Gastrocnemius medialis (tissue), 4 donors: ENCODE data around the gene ALG3. TPM values are rescaled to one million over a fixed set of nuclear protein-coding genes. Genes with fewer than 3 reads are reported as not detected.
A peak's percentile ranks its signal among the peaks of the same experiment; 100 is the strongest.
"Not testable (repeated sequence)": the region's sequence is repeated elsewhere in the genome, so short reads cannot be mapped to it uniquely, and the experiment has no call there.

Experiments
- ATAC-seq, 2 donors: fragments of 150-250 bp; one replicate each; pipeline ENCODE4 v1.9.1; 2016
- DNase-seq, 2 donors: peaks; one replicate each; pipeline ENCODE4 v3.0.0-alpha.2; 2019
- H3K27ac ChIP-seq, 4 donors: fragments of 200-600 bp; sonication (generic); 1 replicate in 1 of 4; 2 replicates in 3 of 4; pipeline ENCODE4 v1.5.1; 2016 to 2018; ENCODE audit warnings: mild to moderate bottlenecking in 2 of 4, moderate library complexity in 1 of 4
- H3K27me3 ChIP-seq, 3 donors: fragments of 200-600 bp; sonication (generic) in 2 of 3; 1 replicate in 1 of 3; 2 replicates in 2 of 3; pipeline versions ENCODE4 v1.5.1 to v1.6.0; 2016 to 2019; ENCODE audit warnings: mild to moderate bottlenecking in 1 of 3, moderate library complexity in 1 of 3
- H3K36me3 ChIP-seq, 2 donors: fragments of 200-600 bp; sonication (generic) in 1 of 2; one replicate each; pipeline ENCODE4 v1.5.1; 2017 to 2018
- H3K4me1 ChIP-seq, 2 donors: fragments of 200-600 bp; sonication (generic) in 1 of 2; one replicate each; pipeline ENCODE4 v1.5.1; 2016 to 2017; ENCODE audit warnings: mild to moderate bottlenecking in 2 of 2
- H3K4me3 ChIP-seq, 4 donors: fragments of 200-600 bp; sonication (generic) in 3 of 4; 1 replicate in 1 of 4; 2 replicates in 3 of 4; pipeline ENCODE4 v1.5.1; 2016 to 2019; ENCODE audit warnings: mild to moderate bottlenecking in 2 of 4
- H3K9me3 ChIP-seq, 3 donors: fragments of 200-600 bp; sonication (generic) in 2 of 3; 1 replicate in 1 of 3; 2 replicates in 2 of 3; pipeline ENCODE4 v1.5.1; 2016 to 2019
- POLR2A ChIP-seq, 2 donors: fragments of 450-650 bp; IDR thresholded peaks; one replicate each; pipeline ENCODE4 v1.6.1; 2017; ENCODE audit warnings: antibody characterized with exemption in 2 of 2, mild to moderate bottlenecking in 2 of 2, moderate library complexity in 2 of 2
- in situ Hi-C, 4 donors: fragments of 200-750 bp; cut with MboI; loops; one replicate each; pipeline versions ENCODE4 v1.15.0 to v1.8.0; 2017; ENCODE audit warnings: low sequenced_read_pairs in 4 of 4
- intact Hi-C: fragments of 100-400 bp; cut with DNase I; formaldehyde crosslinking; loops from one replicate; pipeline ENCODE4 v1.15.1; 2023; ENCODE audit warnings: low total_unique reads
- total RNA-seq, 4 donors: library from RNA; depleted of rRNA; stranded (reverse); fragments of >200 nt; gene quantifications; one replicate each; pipeline versions ENCODE4 v1.1.0 to v1.2.3, GENCODE V29; 2016
- TF ChIP-seq, protein P1 (sequence below), 5 experiments: fragments of 450-650 bp in 3 of 5; fragments of 200-600 bp in 2 of 5; sonication (generic) in 2 of 5; IDR thresholded peaks in 4 of 5; conservative IDR thresholded peaks in 1 of 5; 1 replicate in 4 of 5; 2 replicates in 1 of 5; pipeline ENCODE4 v1.5.1; 2016 to 2019; ENCODE audit warnings: antibody characterized with exemption in 5 of 5, mild to moderate bottlenecking in 3 of 5, moderate library complexity in 3 of 5

Gene ALG3
- total RNA-seq, 4 donors from 2014 or later, result 35.0 to 58.1 (median 50.1) TPM

GRCh38 chr3:184272269-184272668 is 23.5 kb upstream of the ALG3 start:
- no peaks in the 10 kb centered on the region for H3K9me3 ChIP-seq
- TF ChIP-seq, protein P1, sequence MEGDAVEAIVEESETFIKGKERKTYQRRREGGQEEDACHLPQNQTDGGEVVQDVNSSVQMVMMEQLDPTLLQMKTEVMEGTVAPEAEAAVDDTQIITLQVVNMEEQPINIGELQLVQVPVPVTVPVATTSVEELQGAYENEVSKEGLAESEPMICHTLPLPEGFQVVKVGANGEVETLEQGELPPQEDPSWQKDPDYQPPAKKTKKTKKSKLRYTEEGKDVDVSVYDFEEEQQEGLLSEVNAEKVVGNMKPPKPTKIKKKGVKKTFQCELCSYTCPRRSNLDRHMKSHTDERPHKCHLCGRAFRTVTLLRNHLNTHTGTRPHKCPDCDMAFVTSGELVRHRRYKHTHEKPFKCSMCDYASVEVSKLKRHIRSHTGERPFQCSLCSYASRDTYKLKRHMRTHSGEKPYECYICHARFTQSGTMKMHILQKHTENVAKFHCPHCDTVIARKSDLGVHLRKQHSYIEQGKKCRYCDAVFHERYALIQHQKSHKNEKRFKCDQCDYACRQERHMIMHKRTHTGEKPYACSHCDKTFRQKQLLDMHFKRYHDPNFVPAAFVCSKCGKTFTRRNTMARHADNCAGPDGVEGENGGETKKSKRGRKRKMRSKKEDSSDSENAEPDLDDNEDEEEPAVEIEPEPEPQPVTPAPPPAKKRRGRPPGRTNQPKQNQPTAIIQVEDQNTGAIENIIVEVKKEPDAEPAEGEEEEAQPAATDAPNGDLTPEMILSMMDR (IDR thresholded peaks at IDR 0.05 in 4 of 5, conservative IDR thresholded peaks at IDR 0.05 in 1 of 5), result no peak
- no peak for TF ChIP-seq POLR2A (IDR thresholded peaks at IDR 0.05)
- no peak overlapping the region for H3K4me3 ChIP-seq
- intact Hi-C loops, result no loop called here
- no peak overlapping the region for H3K27ac ChIP-seq
- H3K4me1 ChIP-seq, result no peaks in the 10 kb centered on the region
- no peaks in the 10 kb centered on the region for H3K36me3 ChIP-seq
- ATAC-seq (no peak), DNase-seq (no peak)
- peaks cover 20 to 38% (median 26%) of the 10 kb centered on the region in 3 donors for H3K27me3 ChIP-seq
- in situ Hi-C loops, result loop anchor here in 1 of 4 donors (25.0 kb wide), 1 partner anchor 385 kb away; the partner anchor contains the start of gene PARL

DNA sequence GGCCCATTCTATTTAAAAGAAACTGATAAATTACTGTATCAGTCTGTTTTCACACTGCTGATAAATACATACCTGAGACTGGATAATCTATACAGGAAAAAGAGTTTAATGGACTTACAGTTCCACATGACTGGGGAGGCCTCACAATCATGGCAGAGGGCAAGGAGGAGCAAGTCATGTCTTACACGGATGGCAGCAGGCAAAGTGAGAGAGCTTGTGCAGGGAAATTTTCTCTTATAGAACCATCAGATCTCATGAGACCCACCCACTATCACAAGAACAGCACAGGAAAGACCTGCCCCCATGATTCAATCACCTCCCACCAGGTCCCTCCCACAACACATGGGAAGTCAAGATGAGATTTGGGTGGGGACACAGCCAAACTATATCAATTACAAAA is 18.5 kb upstream of the ALG3 start:
- ATAC-seq, H3K9me3 ChIP-seq, H3K4me1 ChIP-seq, DNase-seq, intact Hi-C loops, H3K36me3 ChIP-seq, H3K4me3 ChIP-seq, H3K27ac ChIP-seq: not testable (repeated sequence)
- H3K27me3 ChIP-seq, result peaks cover 19 to 46% (median 20%) of the 10 kb centered on the region in 3 donors
- in situ Hi-C loops, result loop anchor here in 1 of 4 donors (25.0 kb wide), 1 partner anchor 380 kb away; the partner anchor contains the start of gene PARL

DNA sequence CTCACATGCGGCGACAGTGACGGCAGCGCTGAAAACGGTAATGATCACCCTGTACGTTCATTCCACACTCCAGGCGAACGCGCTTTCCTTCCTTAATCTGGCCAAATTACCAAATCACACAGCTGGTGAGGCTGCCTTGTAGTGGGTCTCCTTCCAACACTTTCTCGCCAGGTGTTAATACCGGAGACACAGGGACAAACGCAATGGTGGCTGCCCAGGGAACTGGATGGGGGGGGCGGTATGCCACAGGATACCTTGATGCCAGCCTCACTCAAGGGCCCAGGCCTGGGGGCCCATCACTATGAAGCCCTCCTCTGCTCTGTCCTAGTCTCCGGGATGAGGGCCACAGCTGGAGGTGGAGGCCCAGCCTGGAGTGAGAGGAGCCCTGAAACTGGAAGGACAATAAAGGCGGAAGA is 14.0 kb upstream of the ALG3 start:
- intact Hi-C loops (no loop called here), in situ Hi-C loops (loop anchor here in 1 of 4 donors (25.0 kb wide), 1 partner anchor 375 kb away; the partner anchor contains the start of gene PARL)
- Histone ChIP-seq H3K27me3 (peaks cover 36 to 76% (median 51%) of the 10 kb centered on the region in 3 donors), H3K36me3 (peaks cover 0 to 7% of the 10 kb centered on the region in 2 donors), H3K4me1 (peaks cover 10 to 14% of the 10 kb centered on the region in 2 donors), H3K4me3 (peak overlapping the region in 2 of 4 donors; percentile 13 to 54), H3K27ac (no peak overlapping the region), H3K9me3 (no peaks in the 10 kb centered on the region)
- no peak for DNase-seq
- ATAC-seq, result no peak
- TF ChIP-seq, protein P1 (IDR thresholded peaks at IDR 0.05 in 4 of 5, conservative IDR thresholded peaks at IDR 0.05 in 1 of 5), result no peak
- no peak for TF ChIP-seq POLR2A (IDR thresholded peaks at IDR 0.05)

GRCh38 chr3:184261854-184262763 is 13.3 kb upstream of the ALG3 start:
- no peak for DNase-seq
- ATAC-seq, result no peak
- H3K9me3 ChIP-seq, result no peaks in the 10 kb centered on the region
- in situ Hi-C loops, result loop anchor here in 1 of 4 donors (25.0 kb wide), 1 partner anchor 375 kb away; the partner anchor contains the start of gene PARL
- peaks cover 10 to 14% of the 10 kb centered on the region in 2 donors for H3K4me1 ChIP-seq
- H3K36me3 ChIP-seq, result peaks cover 0 to 7% of the 10 kb centered on the region in 2 donors
- TF ChIP-seq POLR2A (IDR thresholded peaks at IDR 0.05), result no peak
- TF ChIP-seq, protein P1 (IDR thresholded peaks at IDR 0.05 in 4 of 5, conservative IDR thresholded peaks at IDR 0.05 in 1 of 5), result no peak
- intact Hi-C loops, result no loop called here
- no peak overlapping the region for H3K27ac ChIP-seq
- H3K27me3 ChIP-seq, result peaks cover 36 to 71% (median 51%) of the 10 kb centered on the region in 3 donors
- peak overlapping the region; percentile 39 to 54 (median 45) for H3K4me3 ChIP-seq
